Tibial nerve (tissue), 4 donors: ENCODE results near the gene MKNK1. TPM values are rescaled to one million over a fixed set of nuclear protein-coding genes. Genes with fewer than 3 reads are reported as not detected.

Experiments used
- DNase-seq, 2 donors: peaks; one replicate each; pipeline ENCODE4 v3.0.0-alpha.2; 2019; ENCODE audit warnings: low spot score in 2 of 2
- H3K27ac ChIP-seq, 4 donors: fragments of 200-600 bp; sonication (generic) in 3 of 4; one replicate each; pipeline ENCODE4 v1.5.1; 2017 to 2019; ENCODE audit warnings: mild to moderate bottlenecking in 1 of 4
- H3K27me3 ChIP-seq, 2 donors: fragments of 200-600 bp; sonication (generic) in 1 of 2; one replicate each; pipeline versions ENCODE4 v1.5.1 to v1.6.0; 2017 to 2019
- H3K36me3 ChIP-seq, 3 donors: fragments of 200-600 bp; sonication (generic); one replicate each; pipeline ENCODE4 v1.5.1; 2018 to 2019
- H3K4me1 ChIP-seq, 4 donors: fragments of 200-600 bp; sonication (generic) in 3 of 4; one replicate each; pipeline ENCODE4 v1.5.1; 2017 to 2019
- H3K4me3 ChIP-seq, 4 donors: fragments of 200-600 bp; sonication (generic) in 3 of 4; one replicate each; pipeline ENCODE4 v1.5.1; 2017 to 2019; ENCODE audit warnings: mild to moderate bottlenecking in 1 of 4, moderate library complexity in 1 of 4
- H3K9me3 ChIP-seq, 4 donors: fragments of 200-600 bp; sonication (generic) in 3 of 4; one replicate each; pipeline ENCODE4 v1.5.1; 2017 to 2019
- CTCF ChIP-seq, 5 experiments: fragments of 200-600 bp in 3 of 5; fragments of 450-650 bp in 2 of 5; sonication (generic) in 3 of 5; IDR thresholded peaks; one replicate each; pipeline ENCODE4 v1.5.1; 2016 to 2019; ENCODE audit warnings: antibody characterized with exemption in 5 of 5, mild to moderate bottlenecking in 3 of 5, moderate library complexity in 2 of 5
- EP300 ChIP-seq, 2 donors: sonication (generic); formaldehyde crosslinking; IDR thresholded peaks; one replicate each; pipeline ENCODE4 v1.6.1; 2017; ENCODE audit warnings: antibody characterized with exemption in 2 of 2, mild to moderate bottlenecking in 1 of 2
- POLR2A ChIP-seq, 2 donors: fragments of 450-650 bp; IDR thresholded peaks; one replicate each; pipeline ENCODE4 v1.6.1; 2017; ENCODE audit warnings: antibody characterized with exemption in 2 of 2, mild to moderate bottlenecking in 2 of 2, moderate library complexity in 2 of 2
- WGBS, 2 donors: methylation state at CpG; one replicate each; pipeline ENCODE4 v1.1.5; 2018; 5-methylcytosine and 5-hydroxymethylcytosine counted together
- total RNA-seq, 4 donors: library from RNA; depleted of rRNA; stranded (reverse); fragments of >200 nt; gene quantifications; one replicate each; pipeline ENCODE4 v1.1.0, GENCODE V29; 2016

The MKNK1 gene
- total RNA-seq, 4 donors from 2014 or later, result 52.4 to 75.0 (median 66.5) TPM

- Histone ChIP-seq H3K4me3 (no peak overlapping the region), H3K9me3 (no peaks in the 10 kb centered on the region), H3K4me1 (peaks cover 0 to 17% (median 0%) of the 10 kb centered on the region in 4 donors), H3K27ac (no peak overlapping the region), H3K27me3 (no peaks in the 10 kb centered on the region), H3K36me3 (peaks cover 0 to 79% (median 2%) of the 10 kb centered on the region in 3 donors)
- no peak for DNase-seq
- 88 to 90% methylated on average over 6 of the region's 6 CpGs for WGBS, 2 donors
- no peak for TF ChIP-seq CTCF (IDR thresholded peaks at IDR 0.05)
- TF ChIP-seq POLR2A (IDR thresholded peaks at IDR 0.05), result no peak
Measured at GRCh38 chr1:46571691-46572225, 32.3 kb downstream of the MKNK1 start.

- Histone ChIP-seq H3K9me3 (no peaks in the 10 kb centered on the region), H3K4me1 (peaks cover 0 to 17% (median 0%) of the 10 kb centered on the region in 4 donors), H3K4me3 (no peak overlapping the region), H3K36me3 (peaks cover 0 to 79% (median 1%) of the 10 kb centered on the region in 3 donors), H3K27ac (no peak overlapping the region), H3K27me3 (no peaks in the 10 kb centered on the region)
- TF ChIP-seq EP300 (IDR thresholded peaks at IDR 0.05), result no peak
- no peak for TF ChIP-seq CTCF (IDR thresholded peaks at IDR 0.05)
- no peak for TF ChIP-seq POLR2A (IDR thresholded peaks at IDR 0.05)
- 65 to 67% methylated on average over 14 of the region's 14 CpGs for WGBS, 2 donors
- no peak for DNase-seq
Measured at GRCh38 chr1:46569884-46570725, 34.0 kb downstream of the MKNK1 start.

- WGBS, 2 donors, result 58 to 68% methylated on average over 4 of the region's 4 CpGs
- Histone ChIP-seq H3K27ac (no peak overlapping the region), H3K9me3 (no peaks in the 10 kb centered on the region), H3K4me1 (peaks cover 0 to 17% (median 0%) of the 10 kb centered on the region in 4 donors), H3K4me3 (no peak overlapping the region), H3K36me3 (peaks cover 0 to 80% (median 9%) of the 10 kb centered on the region in 3 donors), H3K27me3 (no peaks in the 10 kb centered on the region)
- no peak for DNase-seq
- no peak for TF ChIP-seq EP300 (IDR thresholded peaks at IDR 0.05)
- TF ChIP-seq CTCF (IDR thresholded peaks at IDR 0.05), result no peak
- no peak for TF ChIP-seq POLR2A (IDR thresholded peaks at IDR 0.05)
Measured at GRCh38 chr1:46569116-46569515, 35.0 kb downstream of the MKNK1 start.

- peaks cover 0 to 81% (median 9%) of the 10 kb centered on the region in 3 donors for H3K36me3 ChIP-seq
Measured at GRCh38 chr1:46568461-46568891, 35.6 kb downstream of the MKNK1 start.

More at GRCh38 chr1:46568461-46568891, 35.6 kb downstream of the MKNK1 start:
- Histone ChIP-seq H3K9me3 (no peaks in the 10 kb centered on the region), H3K4me1 (peaks cover 0 to 11% (median 0%) of the 10 kb centered on the region in 4 donors), H3K27ac (no peak overlapping the region), H3K27me3 (no peaks in the 10 kb centered on the region), H3K4me3 (no peak overlapping the region)
- DNase-seq, result no peak
- WGBS, 2 donors, result 68 to 74% methylated on average over 6 of the region's 6 CpGs
- TF ChIP-seq EP300 (IDR thresholded peaks at IDR 0.05), result no peak
- no peak for TF ChIP-seq CTCF (IDR thresholded peaks at IDR 0.05)
- no peak for TF ChIP-seq POLR2A (IDR thresholded peaks at IDR 0.05)
